ENCODE measurements around the gene MAML3.
"Not testable (repeated sequence)": the region's sequence is repeated elsewhere in the genome, so short reads cannot be mapped to it uniquely, and the experiment has no call there.

Gene MAML3

DNA sequence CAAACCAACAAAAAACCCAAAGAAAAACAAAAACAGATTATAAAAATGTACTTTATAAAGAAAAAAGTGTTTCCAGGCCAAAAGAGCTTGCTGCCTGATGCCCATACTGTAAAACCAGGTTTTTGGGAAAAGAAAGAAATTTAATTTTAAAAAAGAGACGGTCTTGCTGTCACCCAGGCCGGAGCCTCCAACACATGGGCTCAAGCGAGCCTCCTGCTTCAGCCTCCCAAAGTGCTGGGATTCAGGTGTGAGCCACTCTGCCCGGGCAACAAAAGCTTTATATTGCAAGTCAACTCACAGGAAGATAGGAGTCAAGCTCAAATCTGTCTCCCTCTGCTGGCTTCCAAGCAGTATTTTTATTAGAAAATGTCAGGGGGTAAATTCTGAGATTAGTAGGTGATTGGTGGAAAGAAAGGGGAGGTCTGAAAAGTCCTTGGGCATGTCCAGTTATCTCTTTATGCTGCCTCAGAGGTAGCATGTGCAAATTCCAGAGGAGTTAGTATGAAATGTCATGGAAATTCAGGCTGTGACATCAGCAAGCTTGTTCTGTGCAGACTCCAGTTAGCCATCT, 449.0 kb downstream of the MAML3 start:
- DNase-seq, result no peak

DNA sequence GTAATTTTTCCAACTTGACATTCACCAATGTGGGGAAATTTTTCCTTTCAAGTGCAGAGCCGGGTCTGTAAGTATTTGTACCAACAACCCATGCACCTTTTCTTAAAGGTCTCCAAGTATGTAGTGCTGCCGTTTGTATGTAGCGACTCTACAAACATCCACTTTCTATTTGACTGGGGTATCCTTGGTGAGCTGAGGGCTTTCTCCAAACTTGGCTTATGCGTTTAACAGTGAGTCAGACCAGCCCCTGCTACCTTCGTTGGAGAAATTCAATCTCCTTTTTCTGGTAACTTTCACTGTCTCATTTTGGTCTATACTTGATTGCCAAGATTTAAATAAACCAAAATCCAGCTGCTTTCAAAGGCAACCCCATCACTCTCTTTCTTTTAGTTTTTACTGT, 453.4 kb downstream of the MAML3 start:
- no peak for DNase-seq

DNA sequence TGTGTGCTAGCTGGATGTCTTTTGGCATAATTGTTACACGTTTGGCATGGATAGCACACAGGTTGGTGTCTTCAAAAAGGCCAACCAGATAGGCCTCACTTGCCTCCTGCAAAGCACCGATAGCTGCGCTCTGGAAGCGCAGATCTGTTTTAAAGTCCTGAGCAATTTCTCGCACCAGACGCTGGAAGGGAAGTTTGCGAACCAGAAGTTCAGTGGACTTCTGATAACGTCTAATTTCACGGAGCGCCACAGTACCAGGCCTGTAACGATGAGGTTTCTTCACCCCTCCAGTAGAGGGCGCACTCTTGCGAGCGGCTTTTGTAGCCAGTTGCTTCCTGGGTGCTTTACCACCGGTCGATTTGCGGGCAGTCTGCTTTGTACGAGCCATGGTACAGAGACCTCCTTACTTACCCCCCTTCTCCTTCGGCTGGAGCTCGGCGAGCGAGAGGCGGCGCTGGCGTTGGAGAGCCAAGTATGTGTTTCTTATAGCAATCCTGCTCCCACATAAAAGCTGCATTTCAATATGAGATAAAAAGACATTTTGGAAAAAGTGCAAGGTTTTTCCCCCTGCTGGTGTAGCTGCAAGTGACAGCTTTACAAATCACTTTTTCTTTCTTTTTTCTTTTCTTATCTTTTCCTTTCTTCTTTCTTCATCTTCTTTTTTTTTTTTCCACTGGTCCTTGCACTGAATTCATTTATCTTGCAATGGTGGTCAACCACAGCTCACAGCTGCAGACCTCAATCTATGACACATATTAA, 455.6 kb downstream of the MAML3 start:
- DNase-seq, result not testable (repeated sequence)

DNA sequence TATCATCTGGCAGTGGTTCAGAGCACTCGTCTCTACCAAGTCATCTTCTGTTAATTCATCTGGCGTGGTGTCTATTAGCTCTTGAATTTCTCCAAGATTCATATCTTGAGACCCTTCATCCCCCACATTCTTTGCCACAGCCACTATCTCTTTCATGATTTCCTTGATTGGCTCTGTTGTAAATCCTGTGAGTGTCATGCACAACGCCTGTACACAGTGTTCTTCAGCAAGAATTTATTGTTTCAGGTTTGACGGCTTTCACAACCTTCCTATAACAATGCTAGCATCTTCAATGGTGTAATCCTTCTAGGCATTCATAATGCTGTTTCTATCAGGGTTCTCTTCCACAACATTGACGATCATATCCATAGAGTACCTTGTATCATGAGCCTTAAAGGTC, 457.5 kb downstream of the MAML3 start:
- no peak for DNase-seq

DNA sequence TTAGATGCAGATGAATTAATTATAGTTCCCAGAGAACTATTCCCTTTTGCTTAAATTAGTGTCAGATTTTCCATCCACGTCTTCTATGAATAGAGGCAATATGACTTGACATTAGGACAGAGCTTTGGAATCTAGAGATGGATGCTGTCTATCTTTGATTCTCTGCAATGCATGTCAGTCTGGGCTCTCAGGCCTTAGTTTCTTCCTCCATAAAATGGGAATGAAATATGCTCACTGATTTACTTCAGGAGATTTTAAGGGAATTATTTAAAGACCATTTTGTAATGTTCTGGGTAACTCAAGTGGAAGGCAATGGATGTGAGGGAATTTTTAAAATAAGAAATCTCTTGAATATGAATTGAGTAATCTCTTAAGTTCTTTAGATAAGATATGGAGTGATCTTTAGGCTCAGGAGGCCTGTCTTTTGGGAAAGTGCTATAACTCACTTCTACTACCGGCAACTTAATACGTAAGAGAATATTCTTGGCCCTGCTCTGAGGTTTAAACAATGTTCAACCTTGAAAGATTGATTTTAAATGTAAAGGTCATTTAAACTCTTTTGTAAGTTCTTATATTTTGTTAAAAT, 459.4 kb downstream of the MAML3 start:
- DNase-seq, result no peak

DNA sequence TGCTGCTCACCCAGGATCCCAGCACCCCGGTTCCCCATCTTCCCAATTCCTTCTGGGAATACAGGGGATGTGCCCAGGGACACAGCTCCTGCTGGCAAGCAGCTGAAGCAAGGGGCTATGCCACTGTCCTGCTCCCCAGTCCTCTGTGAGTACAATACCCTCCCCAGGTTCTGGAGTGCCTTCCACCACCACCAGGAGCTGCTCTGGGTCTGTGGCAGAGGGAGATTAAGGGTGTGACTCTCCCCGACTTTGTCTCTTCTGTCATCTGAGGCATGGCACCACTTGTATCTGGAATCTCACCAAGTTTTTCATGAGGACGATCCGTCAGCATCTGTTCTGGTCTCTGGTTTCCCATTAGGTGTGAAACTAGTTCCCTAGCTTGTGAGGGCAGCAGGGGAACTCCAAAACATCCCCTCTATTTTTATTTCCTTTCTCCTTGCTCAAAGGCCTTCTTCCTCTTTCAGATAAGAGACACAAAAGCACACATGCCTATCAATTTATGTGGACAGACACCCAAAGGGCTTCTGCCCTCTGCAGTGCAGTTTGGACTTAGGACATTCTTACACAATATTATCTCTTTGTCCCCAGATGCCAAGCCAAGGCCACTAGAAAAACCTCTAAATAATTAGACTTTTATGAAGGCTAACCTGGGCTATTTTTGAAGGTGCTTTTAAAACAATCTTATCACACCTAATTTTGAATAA, 461.5 kb downstream of the MAML3 start:
- no peak for DNase-seq

DNA sequence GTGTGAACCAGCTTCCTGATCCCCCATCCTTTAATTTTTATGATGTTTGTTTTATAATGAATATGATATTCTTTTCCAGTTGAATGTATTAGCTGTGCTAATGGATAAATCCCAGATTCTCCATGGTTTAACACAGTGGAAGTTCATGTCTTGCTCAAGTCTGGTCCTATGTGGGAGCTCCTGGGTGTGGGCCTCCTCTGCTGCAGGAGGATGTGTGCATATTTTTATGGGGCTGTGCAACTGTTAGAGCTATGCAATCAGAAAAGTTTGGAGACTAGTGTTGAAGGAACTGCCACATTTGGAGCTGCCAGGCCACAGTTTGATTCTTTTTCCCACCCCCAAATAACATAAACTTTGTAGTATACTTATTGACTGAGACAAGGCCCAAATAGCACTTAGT, 463.6 kb downstream of the MAML3 start:
- DNase-seq, result no peak

DNA sequence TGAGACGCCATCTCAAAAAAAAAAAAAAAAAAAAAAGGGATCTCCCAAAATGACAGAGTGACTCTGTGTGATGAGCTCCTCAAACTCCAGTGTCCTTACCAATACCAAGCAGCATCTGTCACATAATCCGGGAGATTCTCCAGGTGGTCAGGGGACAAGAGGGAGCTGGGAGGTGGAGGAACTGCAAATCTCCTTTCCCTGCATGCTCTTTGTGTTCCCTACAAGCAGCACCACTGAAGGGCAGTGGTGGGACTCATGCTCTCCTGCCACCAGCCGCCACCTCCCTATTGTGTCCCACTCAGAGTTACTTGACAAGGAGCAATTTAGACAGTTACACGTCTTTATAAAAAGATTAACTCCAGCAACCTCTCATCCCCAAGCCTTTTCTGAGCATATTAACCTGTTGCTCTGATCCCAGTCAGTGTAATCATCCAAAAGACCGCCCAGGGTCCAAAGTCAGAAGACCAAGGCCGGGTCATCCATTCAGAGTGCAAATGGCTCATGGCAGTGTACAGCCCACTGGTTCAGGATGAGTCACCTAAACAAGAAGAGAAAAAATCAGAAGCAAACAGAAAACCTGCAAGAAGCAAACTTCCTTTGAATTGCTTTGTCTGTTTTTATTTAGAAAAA, 464.8 kb downstream of the MAML3 start:
- DNase-seq, result no peak

DNA sequence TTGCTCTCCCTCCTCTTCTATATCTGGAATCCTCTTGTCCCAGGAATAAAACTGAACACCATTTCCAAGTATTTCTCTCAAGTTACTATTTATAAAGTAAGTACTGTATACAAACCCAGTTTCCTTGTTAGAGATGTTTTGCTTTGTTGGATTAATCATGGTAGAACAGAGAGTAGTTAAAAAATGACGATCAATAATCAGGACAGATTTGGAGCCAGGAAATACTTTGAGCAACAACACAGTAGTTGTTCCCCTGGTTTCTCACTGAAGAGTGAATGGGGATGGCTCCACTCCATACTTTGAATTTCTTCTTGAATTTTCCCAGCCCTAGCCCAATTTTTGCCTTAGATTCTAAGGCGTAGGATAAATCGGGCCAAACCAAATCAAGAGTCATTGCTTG, 467.0 kb downstream of the MAML3 start:
- DNase-seq, result no peak

DNA sequence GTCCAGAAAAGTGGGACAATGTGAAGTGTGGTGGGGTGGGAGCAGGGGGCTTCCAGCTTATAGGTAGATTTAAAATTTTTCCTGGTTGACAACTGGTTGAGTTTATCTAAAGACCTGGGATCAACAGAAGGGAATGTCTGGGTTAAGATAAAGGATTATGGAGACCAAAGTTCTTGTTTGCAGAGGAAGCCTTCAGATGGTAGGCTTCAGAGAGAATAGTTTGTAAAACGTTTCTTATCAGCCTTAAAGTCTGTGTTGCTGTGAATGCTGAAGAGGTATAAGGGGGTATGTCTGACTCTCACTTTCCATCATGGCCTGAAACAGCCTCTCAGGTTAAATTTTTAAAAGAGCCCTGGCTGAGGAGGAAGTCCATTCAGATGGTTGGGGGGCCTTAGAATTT, 467.9 kb downstream of the MAML3 start:
- DNase-seq, result no peak

DNA sequence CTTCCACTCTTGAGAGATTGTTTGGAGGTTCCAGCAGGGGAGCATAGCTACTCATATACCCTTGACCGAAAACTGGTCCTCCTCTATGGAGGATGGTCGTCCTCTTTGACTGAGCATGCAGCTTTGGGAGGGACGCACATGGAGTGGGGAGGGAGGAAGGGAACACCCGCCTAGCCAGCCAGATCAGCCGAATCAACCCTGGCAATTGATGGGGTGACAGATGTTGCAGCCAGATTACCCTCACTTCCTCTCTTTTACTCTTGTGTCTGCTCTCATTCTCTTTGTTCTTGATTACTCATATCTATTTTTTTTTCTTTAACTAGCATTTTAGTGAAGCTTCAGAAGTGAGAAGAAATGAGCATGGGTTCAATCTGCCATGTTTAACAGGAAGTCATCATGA, 468.8 kb downstream of the MAML3 start:
- no peak for DNase-seq

DNA sequence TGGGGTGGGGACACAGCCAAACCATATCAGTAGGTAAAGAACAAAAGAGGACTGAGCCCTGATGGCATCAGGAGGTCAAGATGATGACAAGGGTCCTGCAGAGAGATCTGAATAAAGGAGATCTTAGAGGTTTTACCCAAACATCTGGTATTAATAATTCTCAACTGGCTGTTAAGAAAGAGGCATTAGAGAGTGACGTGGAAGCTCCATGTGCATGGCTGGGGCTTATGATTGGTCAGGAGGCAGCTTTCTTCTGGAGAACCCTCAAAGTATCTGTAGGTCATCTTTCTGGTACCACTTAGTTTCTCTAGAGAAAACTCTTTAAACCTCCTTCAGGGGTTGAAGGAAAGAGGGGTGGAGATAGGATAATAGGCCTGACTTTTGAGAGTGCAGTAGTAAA, 469.6 kb downstream of the MAML3 start:
- DNase-seq, result no peak

DNA sequence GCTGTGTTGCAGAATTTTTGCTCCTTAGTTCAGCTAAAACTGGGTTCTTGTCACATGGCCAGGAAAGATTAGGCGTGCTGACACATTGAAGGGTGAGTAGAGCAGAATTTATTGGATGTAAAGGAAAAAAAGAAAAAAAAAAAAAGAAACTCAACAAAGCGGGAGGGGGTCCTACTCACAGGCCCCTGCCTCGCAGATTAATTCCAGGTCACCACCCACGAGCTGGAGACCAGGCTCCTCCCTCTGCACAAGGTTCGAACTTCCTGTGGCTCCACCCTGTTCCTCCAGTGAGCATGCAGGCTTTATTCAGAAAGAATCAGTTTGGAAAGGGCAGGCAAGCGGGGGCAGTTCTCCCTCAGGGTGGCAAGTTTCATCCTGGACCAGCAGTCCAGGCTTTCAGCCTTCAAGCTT, 471.2 kb downstream of the MAML3 start:
- no peak for DNase-seq

DNA sequence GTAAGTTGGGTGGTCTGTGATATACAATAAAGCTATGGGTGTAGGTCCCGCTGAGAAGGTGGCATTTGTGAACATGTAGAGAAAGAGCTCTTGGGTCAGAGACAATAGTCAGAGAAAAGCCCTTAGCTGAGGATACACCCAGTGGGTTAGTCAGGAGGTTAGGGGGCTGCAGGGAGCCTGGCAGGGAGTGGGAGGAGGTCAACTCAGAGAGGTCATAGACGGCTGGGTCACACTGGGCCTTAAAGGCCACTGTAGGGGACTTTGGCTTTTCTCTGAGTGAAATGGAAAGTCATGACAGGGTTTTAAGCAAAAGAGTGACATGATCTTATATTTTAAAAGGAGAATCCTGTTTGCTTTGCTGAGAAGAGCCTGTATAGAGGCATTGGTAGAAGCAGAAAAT, 471.7 kb downstream of the MAML3 start:
- no peak for DNase-seq

DNA sequence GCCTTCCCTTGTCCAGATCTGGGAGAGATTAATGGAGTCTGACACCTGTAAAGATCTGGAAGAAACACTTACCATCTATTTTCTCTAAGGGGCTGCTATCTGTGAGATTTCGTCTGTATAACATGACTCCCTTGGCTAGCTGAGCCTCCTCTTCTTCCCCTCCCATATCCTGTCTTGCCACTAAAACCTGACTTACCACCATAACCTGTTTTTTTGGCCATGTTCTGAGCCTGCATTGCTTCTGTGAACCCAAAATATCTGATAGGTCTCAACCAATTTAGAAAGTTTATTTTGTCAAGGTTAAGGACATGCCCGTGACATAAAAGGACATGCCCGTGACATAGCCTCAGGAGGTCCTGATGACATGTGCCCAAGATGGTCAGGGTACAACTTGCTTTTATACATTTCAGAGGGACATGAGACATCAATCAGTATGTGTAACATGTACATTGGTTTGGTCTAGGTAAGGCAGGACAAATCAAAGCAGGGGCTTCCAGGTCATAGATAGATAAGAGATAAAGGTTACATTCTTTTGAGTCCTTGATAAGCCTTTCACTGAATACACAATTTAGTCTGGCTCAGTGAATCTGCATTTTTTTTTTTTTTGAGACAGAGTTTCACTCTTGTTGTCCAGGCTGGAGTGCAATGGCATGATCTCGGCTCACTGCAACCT, 476.9 kb downstream of the MAML3 start:
- no peak for DNase-seq

DNA sequence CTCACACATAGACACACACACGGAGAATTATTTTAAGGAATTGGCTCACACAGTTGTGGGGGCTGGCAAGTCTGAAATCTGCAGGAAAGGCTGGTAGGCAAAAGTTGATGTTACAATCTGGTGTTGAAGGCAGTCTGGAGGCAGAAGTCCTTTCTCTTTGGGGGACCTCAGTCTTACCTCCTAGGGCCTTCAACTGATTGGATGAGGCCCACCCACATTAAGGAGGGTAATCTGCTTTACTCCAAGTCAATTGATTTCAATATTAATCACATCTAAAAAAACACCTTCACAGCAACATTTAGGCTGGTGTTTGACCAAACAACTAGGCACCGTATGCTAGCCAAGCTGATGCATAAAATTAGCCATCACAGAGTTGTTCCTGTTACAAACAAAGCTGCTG, 477.6 kb downstream of the MAML3 start:
- no peak for DNase-seq

DNA sequence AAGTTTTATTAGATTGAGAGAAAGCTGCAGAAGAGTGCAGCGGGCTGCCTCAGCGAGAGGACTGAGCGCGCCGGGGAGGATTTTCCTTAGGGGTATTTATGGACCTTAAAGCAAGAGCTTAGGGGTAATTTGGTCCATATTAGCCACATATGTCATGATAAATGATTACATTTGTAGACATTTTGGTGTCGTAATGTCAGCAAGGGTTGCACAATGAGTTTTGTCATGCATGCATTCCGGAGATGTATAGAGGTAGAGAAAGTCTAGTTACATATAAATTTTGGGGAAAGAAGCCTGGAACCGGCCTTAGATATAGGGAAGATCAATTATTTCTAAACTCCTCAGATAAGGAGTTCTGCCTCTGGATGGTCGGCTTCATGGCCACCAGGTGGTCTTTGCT, 478.3 kb downstream of the MAML3 start:
- DNase-seq, result no peak

DNA sequence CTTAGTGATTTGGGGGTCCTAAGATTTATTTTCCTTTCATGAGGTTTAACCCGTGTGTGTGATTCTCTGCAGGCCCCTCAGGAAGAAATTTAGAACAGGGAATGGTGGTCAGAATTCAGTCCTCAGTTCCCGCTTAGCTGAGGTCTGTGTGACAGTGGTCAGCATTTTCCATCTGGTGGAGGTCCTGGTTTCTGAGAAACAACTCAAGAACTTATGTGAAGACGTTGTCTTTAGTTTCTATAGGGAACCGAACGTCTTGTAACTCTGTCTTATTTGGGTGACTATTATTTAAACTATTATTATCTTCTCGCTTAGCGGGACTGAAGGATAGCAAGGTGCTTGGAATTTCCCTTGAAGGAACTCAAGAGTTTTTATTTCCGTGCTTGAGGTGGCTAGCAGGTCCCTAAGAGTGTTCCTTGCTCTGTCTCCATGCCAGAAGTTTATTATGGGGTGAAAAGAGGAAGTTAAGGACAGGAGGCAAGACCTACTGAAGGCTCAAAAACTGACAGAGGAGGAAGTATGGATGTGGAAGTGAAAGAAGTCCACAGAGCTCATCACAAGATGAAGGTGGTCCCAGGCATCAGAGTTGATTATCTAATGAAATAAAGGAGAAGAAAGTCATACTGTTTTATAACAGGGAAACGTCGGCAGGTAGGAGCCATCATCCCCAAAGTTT, 479.0 kb downstream of the MAML3 start:
- DNase-seq, result no peak

DNA sequence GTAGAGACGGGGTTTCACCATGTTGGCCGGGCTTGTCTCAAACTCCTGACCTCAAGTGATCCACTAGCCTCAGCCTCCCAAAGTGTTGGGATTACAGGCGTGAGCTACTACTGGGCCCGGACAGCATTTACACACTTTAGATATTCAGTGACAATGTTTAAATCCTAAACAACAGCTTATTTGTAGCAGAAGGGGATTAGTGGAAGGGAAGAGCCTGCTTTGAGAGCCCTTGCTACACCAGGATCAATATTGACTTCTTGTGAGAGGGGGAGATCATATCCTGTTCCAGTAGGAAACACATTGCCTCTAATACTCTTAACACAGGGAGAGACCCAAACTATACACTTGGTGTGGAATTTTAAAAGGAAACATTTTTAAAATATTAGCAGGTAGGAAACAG, 481.3 kb downstream of the MAML3 start:
- DNase-seq, result no peak

DNA sequence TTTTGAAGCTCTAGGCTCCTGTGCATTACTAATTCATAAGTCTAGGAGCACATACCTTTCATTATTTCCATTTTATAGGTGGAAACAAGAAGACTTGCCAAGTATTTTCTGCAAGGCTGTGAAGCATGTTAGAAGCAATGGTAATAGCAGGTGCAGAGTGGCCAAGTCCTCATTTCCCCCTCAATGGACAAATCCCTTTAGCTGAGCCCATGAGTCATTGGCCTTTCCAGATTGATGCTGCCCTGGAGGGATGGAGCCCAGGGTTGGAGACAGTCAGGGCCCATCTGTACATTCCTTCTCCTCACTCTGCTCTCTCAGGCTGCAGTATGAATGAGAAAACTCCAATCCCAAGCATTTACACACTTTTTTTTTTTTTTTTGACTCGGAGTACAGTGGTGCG, 481.8 kb downstream of the MAML3 start:
- DNase-seq, result no peak

DNA sequence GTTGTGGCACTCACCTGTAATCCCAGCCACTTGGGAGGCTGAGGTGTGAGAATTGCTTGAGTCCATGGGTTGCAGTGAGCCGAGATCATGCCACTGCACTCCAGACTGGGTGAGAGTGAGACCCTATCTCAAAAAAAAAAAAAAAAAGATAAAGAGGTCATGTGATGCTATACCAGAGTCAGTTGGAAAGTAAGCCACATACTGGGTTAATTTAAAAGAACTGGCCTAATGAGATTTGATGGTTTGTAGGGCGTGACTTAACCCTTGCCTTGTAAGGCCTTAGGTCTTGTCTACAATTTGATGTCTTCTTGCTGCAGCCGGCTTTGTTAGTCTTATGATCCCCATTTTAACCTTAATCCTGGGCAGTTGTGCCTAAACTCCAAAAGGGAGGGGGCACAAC, 483.2 kb downstream of the MAML3 start:
- DNase-seq, result no peak

DNA sequence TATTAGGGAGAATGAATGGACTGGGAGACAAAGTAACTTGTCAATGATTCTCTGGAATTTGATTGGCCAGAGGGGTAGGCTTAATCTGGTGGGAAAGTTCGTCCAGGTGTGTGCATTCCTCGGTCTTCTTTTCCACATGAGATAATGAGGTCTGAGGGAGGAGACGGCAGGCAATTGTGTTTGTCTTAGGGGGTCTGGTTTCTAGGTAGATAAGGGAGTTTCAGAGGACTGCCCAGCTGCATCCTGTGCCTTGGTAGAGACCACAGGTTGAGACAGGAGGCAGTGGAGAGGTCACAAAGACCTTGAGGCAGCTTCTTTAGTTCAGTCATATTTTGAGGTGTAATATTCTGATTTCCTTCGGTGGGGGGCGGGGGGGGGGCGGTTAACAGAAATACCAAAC, 484.1 kb downstream of the MAML3 start:
- DNase-seq, result no peak
